ENCODE data around the gene MVB12B. TPM values are rescaled to one million over a fixed set of nuclear protein-coding genes. Genes with fewer than 3 reads are reported as not detected.
A peak's percentile ranks its signal among the peaks of the same experiment; 100 is the strongest.

The MVB12B gene
- total RNA-seq, 2 donors from 2014 or later = 1.1 to 13.3 TPM

DNA sequence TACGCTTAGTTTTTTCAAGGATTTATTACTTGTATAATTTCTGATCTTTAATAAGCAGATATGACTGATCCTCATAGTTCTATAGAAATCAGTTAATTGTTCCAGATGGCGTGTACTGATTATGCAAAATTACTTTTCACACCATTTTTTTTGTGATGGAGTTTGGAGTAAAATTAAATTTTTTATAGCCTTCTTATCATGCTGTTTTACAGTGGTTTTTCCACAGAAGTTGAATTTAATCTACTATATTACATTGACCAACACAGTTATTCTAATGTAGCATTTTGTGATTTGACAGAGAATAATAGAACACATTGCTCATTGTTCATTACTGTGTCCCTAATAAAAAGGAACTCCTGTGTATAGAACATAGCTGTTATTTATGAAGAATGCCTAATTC, 111.1 kb downstream of the MVB12B start:
- H3K4me1 Mint-ChIP-seq (ENCODE audit: low read depth in 2 of 2) = peaks cover 0 to 5% of the 10 kb centered on the region in 2 donors
- no peaks in the 10 kb centered on the region for H3K27me3 Mint-ChIP-seq

DNA sequence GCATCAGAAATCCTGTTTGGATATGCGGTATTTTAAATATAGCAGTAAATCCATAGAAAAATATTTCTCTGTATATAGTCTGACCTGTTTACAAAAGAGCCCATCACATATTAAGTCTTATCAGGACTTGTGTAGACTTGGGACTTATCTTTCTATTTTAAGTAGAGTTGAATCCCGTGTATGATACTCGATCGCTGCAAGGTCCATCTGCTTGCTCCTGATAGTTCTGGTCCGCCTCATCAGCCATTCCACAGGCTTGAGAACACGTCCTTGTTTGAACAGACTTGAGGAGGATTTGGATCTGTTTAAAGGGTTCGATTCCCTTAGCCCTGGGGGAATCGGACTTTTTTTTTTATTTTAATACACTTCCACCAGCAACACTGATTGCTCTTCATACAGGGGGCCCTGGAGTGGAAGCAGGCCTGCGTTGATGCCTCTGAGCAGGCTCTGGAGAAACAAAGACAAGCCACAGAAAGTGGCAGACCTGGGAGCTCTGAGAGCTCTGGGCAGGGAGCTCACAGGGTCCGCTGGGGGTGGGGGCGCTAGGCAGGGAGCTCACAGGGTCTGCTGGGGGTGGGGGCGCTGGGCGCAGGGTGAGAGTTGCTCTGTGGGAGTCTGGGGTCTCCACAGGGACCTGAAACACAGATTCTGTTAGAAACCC, 112.2 kb downstream of the MVB12B start:
- Mint-ChIP-seq H3K4me1 (ENCODE audit: low read depth in 2 of 2) (peaks cover 3 to 5% of the 10 kb centered on the region in 2 donors), H3K9me3 (no peaks in the 10 kb centered on the region), H3K27me3 (no peaks in the 10 kb centered on the region), H3K27ac (peak overlapping the region in 1 of 2 donors; percentile 49), H3K4me3 (peak overlapping the region; percentile 45), H3K36me3 (no peaks in the 10 kb centered on the region)
- ATAC-seq (peak; percentile 31 to 52), DNase-seq (ENCODE audit: low spot score) (no peak)

More for the DNA sequence above, 111.1 kb downstream of the MVB12B start:
- ATAC-seq (no peak), DNase-seq (ENCODE audit: low spot score) (no peak)
- H3K27ac Mint-ChIP-seq = no peak overlapping the region
- H3K36me3 Mint-ChIP-seq = no peaks in the 10 kb centered on the region
- H3K9me3 Mint-ChIP-seq = no peaks in the 10 kb centered on the region
- H3K4me3 Mint-ChIP-seq = no peak overlapping the region

DNA sequence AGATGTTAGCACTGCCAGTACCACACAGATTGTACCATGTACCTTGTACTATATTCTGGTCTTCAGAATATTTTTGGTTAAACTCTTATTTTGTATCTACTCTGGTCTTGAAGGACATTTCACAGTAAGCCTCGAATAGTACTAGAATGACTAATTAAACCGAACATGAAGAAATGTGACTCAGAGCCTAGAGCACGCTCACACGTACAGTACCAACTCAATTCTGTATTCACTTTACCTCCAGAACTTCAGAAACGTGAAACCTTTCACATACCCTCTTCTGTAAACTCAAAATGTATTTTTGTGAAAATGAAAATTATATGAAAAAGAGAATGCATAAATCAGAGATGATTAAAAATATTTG, 112.8 kb downstream of the MVB12B start:
- no peaks in the 10 kb centered on the region for H3K36me3 Mint-ChIP-seq
- ATAC-seq = peak; percentile 71 to 97
- no peak for DNase-seq (ENCODE audit: low spot score)
- peak overlapping the region; percentile 45 for H3K4me3 Mint-ChIP-seq
- H3K27ac Mint-ChIP-seq = peak overlapping the region in 1 of 2 donors; percentile 49
- H3K9me3 Mint-ChIP-seq = no peaks in the 10 kb centered on the region
- H3K27me3 Mint-ChIP-seq = no peaks in the 10 kb centered on the region
- H3K4me1 Mint-ChIP-seq (ENCODE audit: low read depth in 2 of 2) = peaks cover 3 to 5% of the 10 kb centered on the region in 2 donors

GRCh38 chr9:126439883-126440653, 113.4 kb downstream of the MVB12B start:
- Mint-ChIP-seq H3K4me3 (no peak overlapping the region), H3K4me1 (ENCODE audit: low read depth in 2 of 2) (peaks cover 3 to 5% of the 10 kb centered on the region in 2 donors)

GRCh38 chr9:126440940-126441339, 114.3 kb downstream of the MVB12B start:
- Mint-ChIP-seq H3K4me1 (ENCODE audit: low read depth in 2 of 2) (peaks cover 3 to 5% of the 10 kb centered on the region in 2 donors), H3K9me3 (no peaks in the 10 kb centered on the region), H3K27ac (no peak overlapping the region), H3K36me3 (no peaks in the 10 kb centered on the region), H3K27me3 (no peaks in the 10 kb centered on the region), H3K4me3 (no peak overlapping the region)
- no peak for ATAC-seq
- DNase-seq (ENCODE audit: low spot score) = no peak

More at GRCh38 chr9:126439883-126440653, 113.4 kb downstream of the MVB12B start:
- DNase-seq (ENCODE audit: low spot score) (no peak), ATAC-seq (no peak)
- no peaks in the 10 kb centered on the region for H3K27me3 Mint-ChIP-seq
- H3K36me3 Mint-ChIP-seq = no peaks in the 10 kb centered on the region
- peak overlapping the region in 1 of 2 donors; percentile 49 for H3K27ac Mint-ChIP-seq
- H3K9me3 Mint-ChIP-seq = no peaks in the 10 kb centered on the region

DNA sequence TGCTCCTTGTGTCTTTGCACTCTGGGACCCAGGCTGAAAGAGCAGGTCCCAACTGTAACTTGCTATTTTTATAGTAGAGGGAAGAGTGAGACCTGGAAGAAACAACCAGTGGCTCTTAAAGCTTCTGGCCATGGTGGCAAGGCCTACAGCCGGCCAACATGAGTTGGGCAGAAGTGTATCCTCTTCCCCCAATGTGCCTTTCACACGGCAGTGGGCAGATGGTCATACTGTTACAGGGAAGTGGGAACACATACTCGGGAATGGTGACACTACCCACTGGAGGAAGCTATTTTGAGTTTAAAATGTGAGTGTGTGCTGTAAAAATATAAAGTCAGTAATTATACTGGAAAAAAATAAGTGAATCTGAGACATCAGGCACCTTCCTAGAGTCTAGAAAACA, 116.0 kb downstream of the MVB12B start:
- Mint-ChIP-seq H3K4me1 (ENCODE audit: low read depth in 2 of 2) (peaks cover 3 to 5% of the 10 kb centered on the region in 2 donors), H3K9me3 (no peaks in the 10 kb centered on the region), H3K27me3 (no peaks in the 10 kb centered on the region), H3K36me3 (no peaks in the 10 kb centered on the region), H3K27ac (no peak overlapping the region), H3K4me3 (no peak overlapping the region)
- ATAC-seq (no peak), DNase-seq (ENCODE audit: low spot score) (no peak)

DNA sequence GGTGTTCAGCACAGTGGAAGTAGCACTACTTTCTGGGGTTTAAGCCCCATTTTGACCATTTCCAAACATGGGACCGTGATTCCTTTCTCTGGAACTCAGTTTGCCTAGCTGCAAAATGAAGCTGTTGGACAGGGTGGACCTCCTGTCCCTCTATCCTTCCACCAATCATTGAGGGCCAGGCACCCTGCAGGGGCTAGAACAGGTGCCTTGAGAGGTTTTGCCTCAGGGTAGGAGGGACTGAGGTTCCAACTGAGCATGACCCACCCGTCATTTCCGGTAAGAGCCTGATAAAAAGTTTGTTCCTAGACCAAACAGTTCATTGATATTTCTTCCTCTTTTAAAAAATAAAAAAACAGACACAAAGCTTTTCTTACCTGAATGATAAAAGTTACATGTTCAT, 116.5 kb downstream of the MVB12B start:
- no peak for DNase-seq (ENCODE audit: low spot score)
- Mint-ChIP-seq H3K4me1 (ENCODE audit: low read depth in 2 of 2) (peaks cover 7 to 8% of the 10 kb centered on the region in 2 donors), H3K4me3 (no peak overlapping the region), H3K9me3 (no peaks in the 10 kb centered on the region), H3K36me3 (no peaks in the 10 kb centered on the region), H3K27me3 (peaks cover 0 to 2% of the 10 kb centered on the region in 2 donors), H3K27ac (no peak overlapping the region)
- no peak for ATAC-seq

- peak overlapping the region in 1 of 2 donors; percentile 36 for H3K27ac Mint-ChIP-seq
- peaks cover 13 to 45% of the 10 kb centered on the region in 2 donors for H3K4me1 Mint-ChIP-seq (ENCODE audit: low read depth in 2 of 2)
- H3K9me3 Mint-ChIP-seq = no peaks in the 10 kb centered on the region
- H3K36me3 Mint-ChIP-seq = no peaks in the 10 kb centered on the region
- H3K4me3 Mint-ChIP-seq = no peak overlapping the region
- DNase-seq (ENCODE audit: low spot score) = no peak
- ATAC-seq = no peak
- H3K27me3 Mint-ChIP-seq = peaks cover 0 to 2% of the 10 kb centered on the region in 2 donors
These were observed 121.5 kb downstream of the MVB12B start for GRCh38 chr9:126448136-126448535.

- H3K27ac Mint-ChIP-seq = no peak overlapping the region
- no peaks in the 10 kb centered on the region for H3K36me3 Mint-ChIP-seq
- no peaks in the 10 kb centered on the region for H3K9me3 Mint-ChIP-seq
- H3K4me3 Mint-ChIP-seq = no peak overlapping the region
- H3K27me3 Mint-ChIP-seq = peaks cover 0 to 2% of the 10 kb centered on the region in 2 donors
- DNase-seq (ENCODE audit: low spot score) (no peak), ATAC-seq (peak in 1 of 2 donors; percentile 75)
- H3K4me1 Mint-ChIP-seq (ENCODE audit: low read depth in 2 of 2) = peaks cover 21 to 46% of the 10 kb centered on the region in 2 donors
These were observed 122.4 kb downstream of the MVB12B start for GRCh38 chr9:126448865-126449577.

GRCh38 chr9:126449725-126450667, 123.4 kb downstream of the MVB12B start:
- no peak overlapping the region for H3K4me3 Mint-ChIP-seq
- no peaks in the 10 kb centered on the region for H3K36me3 Mint-ChIP-seq
- peaks cover 0 to 2% of the 10 kb centered on the region in 2 donors for H3K27me3 Mint-ChIP-seq
- ATAC-seq (no peak), DNase-seq (ENCODE audit: low spot score) (no peak)
- H3K9me3 Mint-ChIP-seq = no peaks in the 10 kb centered on the region
- no peak overlapping the region for H3K27ac Mint-ChIP-seq
- H3K4me1 Mint-ChIP-seq (ENCODE audit: low read depth in 2 of 2) = peaks cover 21 to 49% of the 10 kb centered on the region in 2 donors

- Mint-ChIP-seq H3K4me1 (ENCODE audit: low read depth in 2 of 2) (peaks cover 21 to 49% of the 10 kb centered on the region in 2 donors), H3K27me3 (peaks cover 0 to 2% of the 10 kb centered on the region in 2 donors), H3K4me3 (no peak overlapping the region), H3K9me3 (no peaks in the 10 kb centered on the region), H3K36me3 (no peaks in the 10 kb centered on the region), H3K27ac (no peak overlapping the region)
- ATAC-seq = no peak
- DNase-seq (ENCODE audit: low spot score) = no peak
These were observed 124.1 kb downstream of the MVB12B start for GRCh38 chr9:126450668-126451205.

- no peak for ATAC-seq
- H3K27me3 Mint-ChIP-seq = peaks cover 0 to 2% of the 10 kb centered on the region in 2 donors
- no peak overlapping the region for H3K27ac Mint-ChIP-seq
- no peak overlapping the region for H3K4me3 Mint-ChIP-seq
- no peaks in the 10 kb centered on the region for H3K9me3 Mint-ChIP-seq
- H3K4me1 Mint-ChIP-seq (ENCODE audit: low read depth in 2 of 2) = peaks cover 21 to 49% of the 10 kb centered on the region in 2 donors
- no peaks in the 10 kb centered on the region for H3K36me3 Mint-ChIP-seq
- no peak for DNase-seq (ENCODE audit: low spot score)
These were observed 124.8 kb downstream of the MVB12B start for GRCh38 chr9:126451316-126451885.

Measured in natural killer cell treated with Interleukin-12 subunit alpha and Interleukin-12 subunit beta and Interleukin-15 and Interleukin-18, amount 100 ng/mL, for 72 hours (primary cell).